Endothelial cell of umbilical vein (primary cell): ENCODE measurements around the gene TNNI3K.

ENCODE experiments used
- CTCF ChIP-seq, 2 donors: IDR thresholded peaks; 1 replicate in 1 of 2; 2 replicates in 1 of 2; pipeline ENCODE4 v1.5.1; 2011; ENCODE audit warnings: low read length in 2 of 2, mild to moderate bottlenecking in 2 of 2, moderate library complexity in 2 of 2, control low read depth in 1 of 2, inconsistent platforms in 1 of 2, low read depth in 1 of 2; ENCODE audit not compliant: insufficient read depth in 1 of 2; ENCODE audit errors: extremely low read depth in 1 of 2
- EZH2 ChIP-seq: IDR thresholded peaks from 2 replicates; pipeline ENCODE4 v1.6.1; 2012; ENCODE audit warnings: borderline replicate concordance, low read depth, mild to moderate bottlenecking, moderate library complexity, low read length, inconsistent platforms; ENCODE audit not compliant: severe bottlenecking
- POLR2A ChIP-seq: IDR thresholded peaks from 2 replicates; pipeline ENCODE4 v1.6.1; 2012; ENCODE audit warnings: low read depth, mild to moderate bottlenecking, control low read depth, low read length

DNA sequence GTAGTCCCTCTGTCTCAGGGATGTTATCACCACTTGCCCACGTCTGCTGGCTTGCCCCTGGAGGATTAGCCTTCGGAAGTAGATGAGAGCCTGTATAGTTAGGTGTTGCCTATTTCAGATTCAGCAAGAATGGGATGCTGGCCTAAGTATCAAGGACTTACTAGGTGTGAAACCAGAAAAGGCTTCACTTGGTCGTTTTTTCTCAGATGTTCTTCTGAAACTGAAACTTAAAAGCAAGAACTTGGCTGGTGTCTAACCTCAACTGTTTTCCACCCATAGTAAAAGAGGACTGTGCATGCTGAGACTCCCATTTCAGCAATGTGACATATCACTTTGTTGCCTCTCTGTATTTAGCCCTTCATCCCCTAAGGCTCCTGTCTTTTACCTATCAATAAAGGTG is 344.2 kb downstream of the TNNI3K start:
- TF ChIP-seq CTCF (IDR thresholded peaks at IDR 0.05; ENCODE audit: extremely low read depth in 1 of 2, insufficient read depth in 1 of 2, low read depth in 1 of 2, low read length in 2 of 2) (no peak), POLR2A (no peak), EZH2 (no peak)
